Osteoblast (primary cell): ENCODE results near the gene NSF. TPM values are rescaled to one million over a fixed set of nuclear protein-coding genes. Genes with fewer than 3 reads are reported as not detected.

Experiments
- DNase-seq: peaks from one replicate; pipeline ENCODE4 v3.0.0; 2011; ENCODE audit warnings: low spot score, mixed read lengths; ENCODE audit not compliant: insufficient read length; ENCODE audit errors: missing footprints
- H2AFZ ChIP-seq: 2 replicates; pipeline ENCODE4 v1.6.0; 2011; ENCODE audit warnings: mild to moderate bottlenecking, low read length
- H3K27ac ChIP-seq: 2 replicates; pipeline ENCODE4 v1.5.1; 2011; ENCODE audit warnings: mild to moderate bottlenecking, low read depth, low read length, moderate library complexity
- H3K27me3 ChIP-seq: 2 replicates; pipeline ENCODE4 v1.6.0; 2012; ENCODE audit warnings: mild to moderate bottlenecking, control low read depth, inconsistent platforms, low read length, moderate library complexity; ENCODE audit not compliant: insufficient read depth
- H3K36me3 ChIP-seq: 2 replicates; pipeline ENCODE4 v1.5.1; 2011; ENCODE audit warnings: mild to moderate bottlenecking, low read length, control low read depth, moderate library complexity; ENCODE audit not compliant: insufficient read depth
- H3K4me1 ChIP-seq: 2 replicates; pipeline ENCODE4 v1.5.1; 2011; ENCODE audit warnings: mild to moderate bottlenecking, low read length, control low read depth, moderate library complexity; ENCODE audit not compliant: insufficient read depth
- H3K4me2 ChIP-seq: 2 replicates; pipeline ENCODE4 v1.6.0; 2011; ENCODE audit warnings: mild to moderate bottlenecking, low read length; ENCODE audit not compliant: insufficient read depth
- H3K4me3 ChIP-seq: fragments of 200-600 bp; sonication (generic); 3 replicates; pipeline ENCODE4 v1.5.1; 2012; ENCODE audit warnings: mild to moderate bottlenecking, low read length, inconsistent platforms; ENCODE audit not compliant: insufficient read depth
- H3K79me2 ChIP-seq: 2 replicates; pipeline ENCODE4 v1.6.0; 2012; ENCODE audit warnings: mild to moderate bottlenecking, low read length, control low read depth, inconsistent platforms; ENCODE audit not compliant: insufficient read depth
- H3K9me3 ChIP-seq: 2 replicates; pipeline ENCODE4 v1.5.1; 2011; ENCODE audit warnings: low read depth, low read length, control low read depth
- H4K20me1 ChIP-seq: 2 replicates; pipeline ENCODE4 v1.6.0; 2012; ENCODE audit warnings: mild to moderate bottlenecking, low read length, control low read depth; ENCODE audit not compliant: insufficient read depth
- CTCF ChIP-seq: IDR thresholded peaks from 2 replicates; pipeline ENCODE4 v1.5.1; 2011; ENCODE audit warnings: mild to moderate bottlenecking, low read depth, low read length, moderate library complexity; ENCODE audit errors: extremely low read depth
- total RNA-seq: library from RNA; depleted of rRNA; stranded (reverse); fragments of >200 nt; gene quantifications from 2 replicates; pipeline ENCODE4 v1.2.3, GENCODE V29; 2012

The NSF gene
- total RNA-seq, 1 donor = 72.7 TPM

DNA sequence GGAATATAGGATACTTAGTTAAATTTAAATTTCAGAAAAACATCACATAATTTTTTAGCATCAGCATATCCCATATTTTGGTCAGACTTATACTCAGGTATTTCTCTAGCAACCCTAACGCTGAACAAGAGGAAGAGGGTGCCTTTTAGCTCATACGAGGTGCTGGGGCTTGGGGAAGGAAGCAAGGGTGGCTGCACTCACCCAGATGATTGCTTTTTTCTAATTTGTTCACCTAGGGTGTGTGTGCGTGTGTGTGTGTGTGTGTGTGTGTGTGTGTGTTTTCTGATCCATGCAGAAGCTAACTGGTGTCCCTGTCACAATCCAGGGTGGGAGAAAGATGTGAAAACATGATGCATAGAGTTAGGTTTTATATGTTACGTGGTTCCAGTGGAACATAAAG is 146.9 kb downstream of the NSF start:
- Histone ChIP-seq H3K4me2 (no peak overlapping the region), H3K4me1 (peaks cover 19% of the 10 kb centered on the region), H3K4me3 (no peak overlapping the region), H3K79me2 (no peaks in the 10 kb centered on the region), H2AFZ (no peak overlapping the region), H3K27me3 (no peaks in the 10 kb centered on the region), H3K9me3 (no peaks in the 10 kb centered on the region), H3K27ac (no peak overlapping the region), H3K36me3 (no peaks in the 10 kb centered on the region), H4K20me1 (peaks cover 2% of the 10 kb centered on the region)
- DNase-seq = no peak
- TF ChIP-seq CTCF = no peak

DNA sequence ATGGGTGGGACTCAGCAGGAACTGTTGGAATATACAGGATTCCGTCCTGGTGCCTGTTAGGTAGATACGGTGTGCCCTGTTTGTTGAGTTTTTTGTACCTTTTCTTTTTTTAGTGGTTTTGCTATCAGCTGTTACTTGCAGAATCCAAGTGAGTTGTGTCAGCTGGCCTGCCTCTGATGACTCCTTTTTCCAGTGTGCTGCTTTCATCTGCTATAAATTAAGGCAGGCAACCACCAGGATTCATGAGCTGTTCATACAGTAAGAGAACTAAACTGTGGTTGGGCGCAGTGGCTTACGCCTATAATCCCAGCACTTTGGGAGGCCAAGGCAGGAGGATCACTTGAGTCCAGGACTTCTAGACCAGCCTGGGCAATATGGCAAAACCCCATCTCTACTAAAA is 148.1 kb downstream of the NSF start:
- peaks cover 2% of the 10 kb centered on the region for H4K20me1 ChIP-seq
- TF ChIP-seq CTCF = no peak
- H3K4me2 ChIP-seq = no peak overlapping the region
- H3K9me3 ChIP-seq = no peaks in the 10 kb centered on the region
- H3K27me3 ChIP-seq = no peaks in the 10 kb centered on the region
- no peak overlapping the region for H3K4me3 ChIP-seq
- peaks cover 29% of the 10 kb centered on the region for H3K4me1 ChIP-seq
- no peaks in the 10 kb centered on the region for H3K79me2 ChIP-seq
- H3K27ac ChIP-seq = no peak overlapping the region
- no peak for DNase-seq
- H3K36me3 ChIP-seq = no peaks in the 10 kb centered on the region
- H2AFZ ChIP-seq = no peak overlapping the region

DNA sequence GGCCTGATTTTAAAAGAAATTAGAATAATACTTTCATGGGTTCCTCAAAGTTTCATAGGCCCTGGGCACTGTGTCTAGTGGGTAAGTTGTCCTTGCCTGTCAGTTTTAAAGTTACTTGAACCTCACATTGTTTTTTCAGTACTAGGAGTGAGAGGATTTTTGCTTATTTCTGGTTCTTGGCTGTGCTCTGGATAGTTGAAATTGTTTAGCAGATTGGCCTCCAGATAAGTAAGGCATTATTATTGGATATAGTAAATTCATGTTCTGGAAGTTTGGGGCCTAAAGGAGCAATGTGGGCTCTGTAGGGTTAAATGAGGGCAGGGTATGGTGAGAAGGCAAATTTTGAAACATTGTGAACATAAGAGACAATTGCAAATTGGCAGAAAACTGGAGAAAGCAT is 149.5 kb downstream of the NSF start:
- no peak overlapping the region for H3K4me3 ChIP-seq
- H3K27me3 ChIP-seq = no peaks in the 10 kb centered on the region
- H3K4me1 ChIP-seq = peaks cover 20% of the 10 kb centered on the region
- no peak overlapping the region for H2AFZ ChIP-seq
- H3K9me3 ChIP-seq = no peaks in the 10 kb centered on the region
- H3K36me3 ChIP-seq = no peaks in the 10 kb centered on the region
- H3K4me2 ChIP-seq = no peak overlapping the region
- DNase-seq = no peak
- H4K20me1 ChIP-seq = no peaks in the 10 kb centered on the region
- TF ChIP-seq CTCF = no peak
- no peak overlapping the region for H3K27ac ChIP-seq
- no peaks in the 10 kb centered on the region for H3K79me2 ChIP-seq

DNA sequence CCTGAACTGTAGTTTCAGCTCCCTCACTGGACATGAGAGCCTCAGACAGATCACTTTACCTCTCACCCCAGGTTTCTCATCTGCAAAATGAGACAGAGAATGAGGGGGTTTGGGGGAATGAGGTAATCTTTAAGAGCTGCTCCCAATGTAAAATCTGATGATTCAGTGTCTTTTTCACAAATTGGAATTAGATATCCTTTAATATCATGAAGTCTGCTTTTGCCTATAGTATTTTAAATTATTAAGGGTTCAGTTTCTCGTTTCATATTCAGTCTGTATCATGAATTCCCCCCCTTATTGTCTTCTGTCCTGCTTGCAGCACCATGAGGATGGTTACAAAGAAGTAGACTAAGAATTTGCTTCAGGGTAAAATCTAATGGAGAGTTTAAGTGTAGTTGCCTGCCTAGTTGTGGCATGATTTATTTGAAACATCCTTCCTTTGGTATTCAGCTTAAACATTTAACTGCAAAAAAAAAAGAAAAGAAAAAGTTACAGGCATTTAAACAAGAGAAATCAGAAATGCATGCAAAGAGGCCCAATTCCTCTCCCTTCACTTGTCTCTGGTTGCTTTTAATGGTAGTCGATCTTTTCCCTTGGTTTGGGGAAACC is 150.8 kb downstream of the NSF start:
- no peaks in the 10 kb centered on the region for H3K79me2 ChIP-seq
- no peaks in the 10 kb centered on the region for H3K9me3 ChIP-seq
- H3K27me3 ChIP-seq = no peaks in the 10 kb centered on the region
- no peaks in the 10 kb centered on the region for H3K36me3 ChIP-seq
- no peak for DNase-seq
- H2AFZ ChIP-seq = no peak overlapping the region
- peaks cover 20% of the 10 kb centered on the region for H3K4me1 ChIP-seq
- no peak for TF ChIP-seq CTCF
- no peak overlapping the region for H3K27ac ChIP-seq
- H3K4me2 ChIP-seq = no peak overlapping the region
- H3K4me3 ChIP-seq = no peak overlapping the region
- H4K20me1 ChIP-seq = no peaks in the 10 kb centered on the region
